GM18873 (cell line): ENCODE measurements around the gene NTM.
"Not testable (repeated sequence)": the region's sequence is repeated elsewhere in the genome, so short reads cannot be mapped to it uniquely, and the experiment has no call there.

Source experiments
- ATAC-seq: cut with Tn5 transposase; IDR thresholded peaks from one replicate; pipeline ENCODE4 v1.9.1; 2021; ENCODE audit warnings: mild to moderate bottlenecking, moderate library complexity, moderate number of reproducible peaks; ENCODE audit not compliant: unreplicated experiment, low FRiP score

Gene NTM

GRCh38 chr11:131488238-131488637, 117.8 kb downstream of the NTM start:
- no peak for ATAC-seq

GRCh38 chr11:131491503-131491902, 121.1 kb downstream of the NTM start:
- ATAC-seq = no peak

- ATAC-seq = no peak
These were observed 125.0 kb downstream of the NTM start for GRCh38 chr11:131495423-131495822.

GRCh38 chr11:131497686-131498085, 127.3 kb downstream of the NTM start:
- ATAC-seq = not testable (repeated sequence)

DNA sequence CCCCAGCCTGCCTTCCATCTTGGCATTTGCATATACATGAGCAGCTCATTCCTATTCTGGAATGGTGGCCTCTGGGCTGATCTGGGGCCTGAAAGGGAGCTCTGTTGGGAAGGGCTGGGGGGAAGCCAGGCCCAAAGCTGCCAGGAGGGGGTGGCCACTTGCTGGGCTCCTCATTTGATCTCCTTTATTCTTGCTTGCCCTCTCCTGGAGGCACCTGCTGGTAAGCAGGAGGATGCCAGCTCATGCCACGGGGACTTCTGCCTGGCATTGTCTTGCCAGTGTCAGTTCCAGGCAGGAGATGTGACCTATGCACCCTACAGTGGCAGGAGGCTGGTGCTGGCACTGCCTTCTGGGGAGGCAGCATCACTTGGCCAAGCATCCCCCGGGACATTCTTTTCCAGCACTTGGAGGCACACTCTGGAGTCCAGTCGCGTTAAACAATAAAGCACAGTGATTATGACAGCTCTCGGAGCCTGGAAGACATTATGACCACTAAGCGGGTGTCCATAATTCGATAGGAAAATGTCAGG, 128.3 kb downstream of the NTM start:
- ATAC-seq = no peak

- no peak for ATAC-seq
These were observed 128.8 kb downstream of the NTM start for GRCh38 chr11:131499199-131499598.

GRCh38 chr11:131503017-131503416, 132.6 kb downstream of the NTM start:
- ATAC-seq = no peak

GRCh38 chr11:131504199-131504949, 134.0 kb downstream of the NTM start:
- no peak for ATAC-seq

DNA sequence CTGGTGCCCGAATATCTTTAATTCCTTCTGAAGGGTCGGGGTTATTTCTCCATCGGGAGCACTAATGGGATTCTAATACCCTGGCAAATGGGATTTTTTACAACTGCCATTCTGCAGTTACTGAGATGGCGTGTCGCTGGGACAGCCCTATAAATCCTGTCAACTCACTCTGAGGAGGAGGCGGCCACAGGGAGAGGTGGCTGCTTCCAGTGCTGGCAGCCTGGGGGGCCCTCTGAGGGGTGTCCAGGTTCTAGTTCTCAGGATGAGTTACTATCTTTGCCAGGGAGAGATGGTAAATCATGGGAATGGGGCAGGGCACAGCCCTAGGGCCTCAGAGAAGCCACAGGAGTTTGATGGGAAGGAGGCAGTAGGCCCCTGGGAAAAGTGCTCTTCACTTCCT, 135.9 kb downstream of the NTM start:
- no peak for ATAC-seq

DNA sequence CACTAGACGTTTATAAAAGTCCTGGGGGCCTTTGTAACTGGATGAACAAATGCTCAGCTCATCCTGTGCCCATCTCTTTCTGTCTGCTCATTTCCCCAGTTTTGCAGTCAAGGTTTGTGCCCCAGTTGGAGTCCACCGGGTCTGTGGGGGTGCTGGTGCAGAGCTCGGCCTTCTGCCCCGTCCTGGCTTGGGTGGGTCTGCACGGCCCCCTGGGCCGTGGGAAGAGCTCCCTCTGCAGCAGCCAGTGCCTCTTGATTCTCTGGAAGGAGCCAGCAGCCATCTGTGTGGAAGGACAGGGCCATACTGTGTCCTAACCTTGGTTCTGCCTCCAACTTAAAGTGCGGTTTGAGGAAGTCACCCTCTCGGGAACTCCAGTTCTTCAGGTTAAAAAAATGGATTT, 140.2 kb downstream of the NTM start:
- ATAC-seq = no peak

- ATAC-seq = no peak
These were observed 141.4 kb downstream of the NTM start for GRCh38 chr11:131511794-131512193.

DNA sequence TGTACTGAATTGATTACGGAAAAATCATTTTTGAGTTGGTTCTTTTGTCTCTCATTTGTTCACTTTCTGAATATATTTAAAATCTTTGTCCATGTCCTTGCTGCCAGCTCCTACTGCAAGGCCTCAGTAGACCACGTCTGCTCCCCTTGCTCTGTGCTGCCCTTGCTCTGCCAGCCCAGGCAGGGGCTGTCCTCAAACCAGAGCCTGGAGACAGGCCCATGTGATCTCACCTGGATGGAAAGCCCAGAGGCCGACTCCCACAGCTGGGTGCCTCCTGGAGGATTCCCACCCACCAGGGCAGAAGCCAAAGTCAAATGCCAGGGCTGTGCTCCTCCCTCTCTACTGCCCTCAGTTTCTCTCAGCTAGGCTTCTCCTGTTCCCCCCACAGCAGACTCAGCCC, 141.8 kb downstream of the NTM start:
- no peak for ATAC-seq

DNA sequence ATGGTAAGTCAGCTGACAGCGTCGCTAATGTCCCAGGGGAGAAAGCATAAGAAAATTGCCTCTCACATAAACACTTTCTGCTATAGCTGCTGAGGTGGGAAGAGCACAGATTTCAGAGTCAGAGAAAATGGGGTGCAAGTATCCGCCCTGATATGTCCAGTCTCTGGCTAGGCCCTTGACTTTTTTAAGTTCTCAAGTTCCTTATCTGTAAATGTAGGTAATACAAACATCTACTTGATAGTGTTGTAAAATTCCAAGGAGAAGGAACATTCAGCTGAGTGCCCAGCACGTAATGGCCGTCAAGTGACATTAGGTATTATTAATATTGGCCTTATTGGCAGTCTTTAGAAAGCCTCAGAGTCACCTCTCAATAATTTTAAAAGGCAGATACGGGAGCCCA, 143.6 kb downstream of the NTM start:
- ATAC-seq = no peak

GRCh38 chr11:131518305-131518838, 148.0 kb downstream of the NTM start:
- ATAC-seq = no peak

- no peak for ATAC-seq
These were observed 152.4 kb downstream of the NTM start for GRCh38 chr11:131522851-131523250.

DNA sequence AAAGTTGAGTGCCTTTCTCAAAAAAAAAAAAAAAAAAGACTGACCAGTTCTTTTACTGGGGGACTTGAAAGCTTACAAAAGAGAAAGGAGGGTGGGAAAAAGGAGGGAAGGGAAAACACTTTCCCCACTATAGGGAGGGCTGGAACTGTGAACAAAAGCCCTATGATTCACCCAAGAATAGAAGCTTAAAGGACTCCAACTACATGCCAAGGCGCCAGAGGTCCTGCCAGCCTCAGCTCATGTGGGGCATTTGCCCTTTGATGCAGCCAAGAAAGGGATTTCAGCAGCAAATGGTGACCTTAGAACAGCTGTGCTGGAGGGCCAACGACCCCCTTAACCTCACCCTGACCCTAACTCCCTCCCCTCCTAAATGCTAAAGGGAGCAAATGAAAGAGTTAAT, 160.0 kb downstream of the NTM start:
- no peak for ATAC-seq

- ATAC-seq = no peak
These were observed 162.7 kb downstream of the NTM start for GRCh38 chr11:131533149-131533548.

GRCh38 chr11:131533998-131534397, 163.6 kb downstream of the NTM start:
- no peak for ATAC-seq

GRCh38 chr11:131534611-131535010, 164.2 kb downstream of the NTM start:
- ATAC-seq = no peak

- no peak for ATAC-seq
These were observed 165.7 kb downstream of the NTM start for GRCh38 chr11:131536159-131536558.

DNA sequence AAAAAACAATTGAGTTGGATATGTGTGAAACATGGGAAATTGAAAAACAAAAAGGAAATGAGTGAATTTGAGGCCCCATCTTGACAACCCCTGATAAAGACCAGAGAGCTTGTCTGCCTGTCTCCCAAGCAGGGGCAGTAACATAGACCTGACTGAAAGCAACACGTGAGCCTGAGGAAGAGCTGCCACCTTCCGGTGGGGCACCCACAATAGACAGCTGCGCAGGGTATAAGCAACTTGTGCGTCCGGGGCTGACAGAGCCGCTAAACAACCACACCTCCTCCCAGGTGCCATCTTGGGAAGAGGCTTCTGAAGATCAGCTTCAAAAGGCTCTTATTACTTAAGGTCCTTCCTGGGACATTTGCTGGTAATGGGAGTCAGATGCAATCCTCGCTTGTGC, 166.8 kb downstream of the NTM start:
- ATAC-seq = no peak

- ATAC-seq = no peak
These were observed 167.3 kb downstream of the NTM start for GRCh38 chr11:131537748-131538147.
